D721Med (cell line): ENCODE measurements around the gene NOL12.

Experiments used
- DNase-seq: peaks from one replicate; pipeline ENCODE4 v3.0.0; 2011; ENCODE audit warnings: low spot score; ENCODE audit not compliant: insufficient read length
- FAIRE-seq: peaks from 2 replicates; lab custom pipeline; 2011; peaks lifted over from hg19 to GRCh38; lab: Jason Lieb, UNC
- CTCF ChIP-seq: IDR thresholded peaks from 2 replicates; pipeline ENCODE4 v1.5.1; 2012; ENCODE audit warnings: mild to moderate bottlenecking, control low read depth; ENCODE audit not compliant: insufficient read depth; ENCODE audit errors: missing control alignments

NOL12 gene

GRCh38 chr22:37665487-37665886 lies 20.7 kb upstream of the NOL12 start:
- DNase-seq (no peak), FAIRE-seq (no peak)
- no peak for TF ChIP-seq CTCF

- TF ChIP-seq CTCF: no peak
- FAIRE-seq: no peak
- no peak for DNase-seq
These were observed 16.6 kb upstream of the NOL12 start for GRCh38 chr22:37669586-37669985.

GRCh38 chr22:37672206-37672919 lies 13.8 kb upstream of the NOL12 start:
- FAIRE-seq (no peak), DNase-seq (no peak)
- no peak for TF ChIP-seq CTCF

GRCh38 chr22:37672920-37673455 lies 13.2 kb upstream of the NOL12 start:
- DNase-seq (no peak), FAIRE-seq (no peak)
- TF ChIP-seq CTCF: no peak

- no peak for DNase-seq
- no peak for TF ChIP-seq CTCF
- FAIRE-seq: no peak
These were observed 11.9 kb upstream of the NOL12 start for GRCh38 chr22:37674248-37674647.

GRCh38 chr22:37674951-37675929 lies 10.9 kb upstream of the NOL12 start, which contains the start of gene LGALS1:
Gene LGALS1, plus strand, starts transcription at chr22:37675636. Its CDS starts 67 bp downstream, at chr22:37675703.
- DNase-seq (no peak), FAIRE-seq (no peak)
- TF ChIP-seq CTCF: no peak
